GM10266 (cell line): ENCODE results near the gene FCGBP.

Source experiments
- DNase-seq: peaks from one replicate; pipeline ENCODE4 v3.0.0; 2012; ENCODE audit errors: extremely low spot score
- CTCF ChIP-seq: IDR thresholded peaks from 2 replicates; pipeline ENCODE4 v1.5.1; 2012; ENCODE audit warnings: mild to moderate bottlenecking, low read depth; ENCODE audit not compliant: control insufficient read depth, insufficient read depth; ENCODE audit errors: missing control alignments

FCGBP gene

GRCh38 chr19:39943586-39943985 lies 9.2 kb upstream of the FCGBP start:
- TF ChIP-seq CTCF, result no peak
- no peak for DNase-seq

- TF ChIP-seq CTCF, result no peak
- no peak for DNase-seq
Observed at GRCh38 chr19:39942366-39942730, 7.9 kb upstream of the FCGBP start.

GRCh38 chr19:39941615-39942365 lies 7.4 kb upstream of the FCGBP start:
- no peak for DNase-seq

GRCh38 chr19:39941151-39941550 lies 6.7 kb upstream of the FCGBP start:
- DNase-seq, result no peak
- TF ChIP-seq CTCF, result no peak

More at GRCh38 chr19:39941615-39942365, 7.4 kb upstream of the FCGBP start:
- TF ChIP-seq CTCF, result no peak

GRCh38 chr19:39940221-39940833 lies 5.9 kb upstream of the FCGBP start:
- no peak for DNase-seq
- no peak for TF ChIP-seq CTCF

- no peak for TF ChIP-seq CTCF
- DNase-seq, result no peak
Observed at GRCh38 chr19:39939556-39939955, 5.1 kb upstream of the FCGBP start.

GRCh38 chr19:39937787-39938186 lies 3.4 kb upstream of the FCGBP start:
- DNase-seq, result no peak
- no peak for TF ChIP-seq CTCF
